GM12874 (cell line): ENCODE data around the gene NUBPL.
A peak's percentile ranks its signal among the peaks of the same experiment; 100 is the strongest.

Experiments used
- CTCF ChIP-seq: IDR thresholded peaks from 2 replicates; pipeline ENCODE4 v1.5.1; 2011; ENCODE audit warnings: low read depth, mild to moderate bottlenecking, control low read depth, low read length, moderate library complexity; ENCODE audit not compliant: insufficient read depth

The NUBPL gene

GRCh38 chr14:31543969-31544799, 17.0 kb upstream of the NUBPL start:
- 0 out of 2 replicates have a peak, but pooled peaks have one; percentile 26 for TF ChIP-seq CTCF

- TF ChIP-seq CTCF, result no peak
Measured at GRCh38 chr14:31544816-31545215, 16.4 kb upstream of the NUBPL start.

GRCh38 chr14:31545328-31545727, 15.9 kb upstream of the NUBPL start:
- TF ChIP-seq CTCF, result no peak

- TF ChIP-seq CTCF, result no peak
Measured at GRCh38 chr14:31549817-31550216, 11.4 kb upstream of the NUBPL start.

- TF ChIP-seq CTCF, result no peak
Measured at GRCh38 chr14:31550589-31550988, 10.6 kb upstream of the NUBPL start.

- no peak for TF ChIP-seq CTCF
Measured at GRCh38 chr14:31556191-31556590, 5.0 kb upstream of the NUBPL start.

- TF ChIP-seq CTCF, result no peak
Measured at GRCh38 chr14:31559939-31560338, 1.3 kb upstream of the NUBPL start.
